ENCODE data around the gene DCXR.

DCXR gene

DNA sequence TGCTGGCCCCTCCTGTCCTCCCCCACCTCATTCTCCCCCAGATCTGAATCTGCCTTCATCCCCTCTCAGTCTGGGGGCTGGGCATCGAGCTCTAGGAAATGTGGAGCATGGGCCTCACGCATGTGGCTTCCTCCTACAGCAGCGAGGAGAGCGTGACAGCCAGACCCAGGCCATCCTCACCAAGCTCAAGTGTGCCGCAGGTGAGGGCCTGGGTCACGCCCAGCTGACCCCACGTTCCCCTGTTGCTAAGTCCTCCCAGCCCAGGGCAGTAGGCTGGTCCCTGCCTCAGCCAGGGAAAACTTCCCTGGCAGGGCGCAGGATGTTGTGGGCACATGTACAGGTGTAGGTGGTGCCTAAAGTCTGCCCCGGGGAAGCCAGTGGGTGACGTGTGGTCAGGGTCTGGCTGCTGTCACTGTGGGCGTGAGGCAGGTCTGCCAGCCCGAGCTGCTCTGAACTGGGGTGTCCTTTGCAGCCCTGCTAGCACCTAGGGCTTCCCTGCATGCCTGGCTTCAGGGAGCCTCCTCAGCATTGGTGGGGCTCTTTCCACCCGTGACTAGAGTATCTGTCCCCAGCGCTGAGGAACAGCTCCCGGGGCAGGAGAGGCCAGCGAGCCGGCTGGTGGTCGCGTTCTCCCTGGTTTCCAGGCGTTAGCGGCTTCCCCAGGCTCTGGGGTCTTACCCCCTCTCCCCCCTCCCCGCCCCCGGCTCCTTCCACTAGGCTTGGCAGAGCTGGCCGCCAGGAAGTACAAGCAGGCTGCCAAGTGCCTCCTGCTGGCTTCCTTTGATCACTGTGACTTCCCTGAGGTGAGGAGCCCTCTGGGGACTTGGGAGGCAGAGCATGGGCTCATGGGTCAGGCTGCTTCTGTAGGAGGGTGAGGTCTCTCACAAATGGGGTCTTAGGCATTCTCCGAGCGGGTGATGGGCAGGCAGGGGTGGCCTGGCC lies 17.8 kb upstream of the DCXR start:
- DNase-seq (ENCODE audit: low read depth): no peak

DNA sequence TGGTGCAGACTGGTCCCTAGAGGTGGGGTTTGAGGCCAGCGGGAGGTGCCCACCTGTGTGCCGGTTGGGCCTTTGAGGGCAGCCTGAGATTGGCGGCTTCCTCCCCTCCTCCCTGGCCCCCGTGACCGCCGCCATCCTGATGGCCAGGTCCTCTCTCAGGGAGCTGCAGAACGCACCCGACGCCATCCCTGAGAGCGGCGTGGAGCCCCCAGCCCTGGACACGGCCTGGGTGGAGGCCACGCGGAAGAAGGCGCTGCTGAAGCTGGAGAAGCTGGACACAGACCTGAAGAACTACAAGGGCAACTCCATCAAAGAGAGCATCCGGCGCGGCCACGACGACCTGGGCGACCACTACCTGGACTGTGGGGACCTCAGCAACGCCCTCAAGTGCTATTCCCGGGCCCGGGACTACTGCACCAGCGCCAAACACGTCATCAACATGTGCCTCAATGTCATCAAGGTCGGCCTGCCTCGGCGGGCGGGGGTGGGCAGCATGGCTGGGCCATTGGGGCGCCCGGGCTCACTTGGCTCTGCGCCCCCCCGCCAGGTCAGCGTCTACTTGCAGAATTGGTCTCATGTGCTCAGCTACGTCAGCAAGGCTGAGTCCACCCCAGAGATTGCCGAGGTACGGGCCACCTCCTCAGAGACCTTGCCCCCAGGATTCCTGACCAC lies 17.0 kb upstream of the DCXR start:
- no peak for DNase-seq (ENCODE audit: low read depth)

DNA sequence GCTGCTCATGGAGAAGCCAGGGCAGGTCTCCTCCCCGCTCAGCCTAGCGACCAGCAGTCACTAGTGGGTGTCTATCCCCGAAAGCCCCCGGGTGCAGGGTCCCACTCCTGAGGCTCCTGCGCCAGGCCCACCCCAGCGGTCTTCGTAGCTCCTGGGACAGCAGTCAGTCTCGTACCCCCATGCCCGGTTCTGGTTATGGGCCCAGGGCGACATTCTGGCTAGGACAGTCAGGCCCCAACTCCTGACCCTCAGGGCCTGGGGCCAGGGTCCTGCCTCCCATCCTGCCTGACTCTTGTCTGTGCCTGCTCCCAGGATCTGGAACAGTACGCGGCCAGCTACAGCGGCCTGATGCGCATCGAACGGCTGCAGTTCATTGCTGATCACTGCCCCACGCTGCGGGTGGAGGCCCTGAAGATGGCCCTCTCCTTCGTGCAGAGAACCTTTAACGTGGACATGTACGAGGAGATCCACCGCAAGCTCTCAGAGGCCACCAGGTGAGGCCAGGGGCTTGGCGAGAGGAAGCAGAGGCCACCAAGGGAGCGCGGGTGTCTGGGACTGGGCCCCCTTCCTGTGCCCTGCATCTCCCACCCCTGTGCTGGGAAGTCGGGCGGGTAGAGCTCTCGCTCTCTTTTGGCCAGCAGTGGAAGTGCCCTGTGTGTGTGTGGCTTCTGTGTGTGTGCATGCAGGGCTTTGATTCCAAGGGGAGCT lies 16.2 kb upstream of the DCXR start:
- DNase-seq (ENCODE audit: low read depth): no peak

DNA sequence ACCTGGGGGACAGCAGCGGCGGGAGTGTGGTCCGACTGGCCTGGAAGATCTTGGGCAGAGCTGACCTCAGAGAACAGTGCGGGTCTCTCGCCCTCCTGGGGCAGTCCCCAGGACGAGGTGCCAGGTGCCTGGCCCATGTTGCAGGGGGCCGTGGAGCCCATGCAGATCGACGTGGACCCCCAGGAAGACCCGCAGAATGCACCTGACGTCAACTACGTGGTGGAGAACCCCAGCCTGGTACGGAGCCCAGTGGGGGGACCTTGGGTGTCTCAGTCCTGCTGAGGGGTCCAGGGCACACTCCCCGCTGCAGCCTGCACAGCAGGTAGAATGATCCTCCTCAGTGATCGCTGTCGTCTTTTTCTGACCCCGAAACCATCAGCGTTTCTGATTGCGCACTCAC lies 15.6 kb upstream of the DCXR start:
- DNase-seq (ENCODE audit: low read depth): no peak

DNA sequence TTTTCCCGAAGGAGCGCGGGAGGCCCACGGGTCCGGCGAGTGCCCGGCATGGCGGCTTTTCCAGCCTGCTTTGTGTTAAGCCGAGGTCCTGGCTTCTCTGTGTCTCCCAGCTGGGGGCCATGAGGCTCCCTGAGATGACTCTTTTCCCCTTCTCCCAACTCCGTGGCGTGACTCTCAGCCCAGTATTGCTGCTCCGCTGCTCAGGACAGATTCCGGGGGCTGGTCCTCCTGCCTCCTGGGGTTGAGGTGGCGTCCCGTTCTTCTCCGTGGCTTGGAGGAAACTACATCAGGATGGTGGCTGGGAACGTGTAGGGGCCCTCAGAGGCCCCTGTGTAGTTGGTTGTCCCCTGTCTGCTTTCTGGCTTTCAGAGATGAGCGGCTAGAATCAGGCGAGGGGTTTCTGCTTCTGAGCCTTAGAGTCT lies 15.2 kb upstream of the DCXR start:
- no peak for DNase-seq (ENCODE audit: low read depth)

GRCh38 chr17:82051776-82052637 lies 14.5 kb upstream of the DCXR start, which contains the start of the genes GPS1 and RFNG:
Gene GPS1 (plus strand): TSS chr17:82051898. CDS start chr17:82051932, 34 bp downstream.
Gene RFNG (minus strand): TSS chr17:82051811. CDS start chr17:82051766, 45 bp downstream.
- DNase-seq (ENCODE audit: low read depth): peak; percentile 85

DNA sequence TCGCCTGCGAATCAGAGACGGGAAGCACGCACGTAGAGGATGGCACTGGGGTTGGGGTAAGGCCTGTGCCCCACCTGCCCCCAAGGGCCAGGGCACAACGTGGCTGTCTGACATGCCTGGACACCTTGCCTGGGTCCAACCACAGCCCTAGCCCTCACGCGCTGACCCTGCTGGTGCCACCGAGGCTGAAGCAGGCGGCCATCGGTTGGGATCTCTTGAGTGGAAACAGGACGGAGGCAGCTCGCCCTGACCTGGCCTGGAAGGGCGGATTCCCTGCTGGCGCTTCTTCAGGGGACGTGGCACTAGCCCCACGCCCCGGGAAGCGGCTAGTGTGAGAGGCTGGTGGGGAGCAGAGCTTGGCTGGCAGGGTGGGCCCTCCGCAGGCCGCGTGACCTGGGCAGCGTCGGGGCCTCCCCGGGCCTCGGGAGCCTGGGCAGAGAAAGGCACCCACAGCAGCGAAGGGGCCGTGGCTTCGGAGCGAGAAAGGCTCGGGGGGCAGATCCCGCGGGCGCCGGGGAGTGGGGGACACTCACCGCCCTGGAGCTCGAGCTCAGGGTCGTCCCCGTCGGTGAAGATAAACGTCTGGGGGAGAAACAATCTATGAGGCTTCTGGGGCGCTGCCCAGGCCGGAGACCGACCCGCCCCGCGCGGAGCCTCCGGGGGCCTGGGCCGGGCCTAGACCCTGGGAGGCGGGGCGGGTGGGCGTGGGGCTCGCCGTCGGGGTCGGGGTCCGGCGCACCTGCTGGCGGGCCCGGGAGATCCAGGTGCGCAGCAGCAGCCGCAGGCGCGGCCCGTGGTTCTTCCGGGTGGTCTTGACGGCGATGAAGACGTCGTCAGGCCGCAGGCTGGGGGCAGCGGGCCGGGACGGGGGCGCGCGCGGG lies 13.5 kb upstream of the DCXR start:
- DNase-seq (ENCODE audit: low read depth): no peak

DNA sequence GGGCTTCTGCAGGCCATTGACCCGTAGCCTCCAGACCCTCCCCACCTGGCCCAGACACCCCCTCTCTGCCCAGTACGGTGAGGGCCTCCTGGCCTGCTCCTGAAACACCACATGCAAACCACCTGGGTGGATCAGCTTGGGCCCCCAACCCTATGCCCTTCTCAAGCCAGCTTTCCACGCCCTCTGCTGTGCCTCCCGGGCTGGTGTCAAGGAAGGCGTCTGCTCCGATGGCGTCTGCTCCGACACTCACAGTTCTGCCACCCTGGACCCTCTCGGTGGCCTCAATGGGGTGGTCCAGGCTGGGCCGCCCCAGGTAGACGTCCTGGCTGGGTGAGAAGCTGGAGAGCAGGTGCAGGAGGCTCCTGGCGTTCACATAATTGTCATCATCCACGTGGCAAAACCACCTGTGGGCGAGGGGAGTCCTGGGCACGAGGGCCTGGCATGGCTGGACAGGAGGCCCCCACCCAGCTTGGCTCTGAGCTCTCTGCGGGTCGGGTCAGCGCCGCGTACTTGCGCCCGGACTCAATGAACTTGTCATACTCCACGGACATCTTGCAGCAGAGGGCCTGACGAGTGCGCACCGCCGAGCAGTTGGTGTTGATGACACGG lies 12.8 kb upstream of the DCXR start:
- no peak for DNase-seq (ENCODE audit: low read depth)

GRCh38 chr17:82049521-82049971 lies 12.0 kb upstream of the DCXR start:
- DNase-seq (ENCODE audit: low read depth): no peak

GRCh38 chr17:82049106-82049505 lies 11.6 kb upstream of the DCXR start:
- DNase-seq (ENCODE audit: low read depth): no peak

DNA sequence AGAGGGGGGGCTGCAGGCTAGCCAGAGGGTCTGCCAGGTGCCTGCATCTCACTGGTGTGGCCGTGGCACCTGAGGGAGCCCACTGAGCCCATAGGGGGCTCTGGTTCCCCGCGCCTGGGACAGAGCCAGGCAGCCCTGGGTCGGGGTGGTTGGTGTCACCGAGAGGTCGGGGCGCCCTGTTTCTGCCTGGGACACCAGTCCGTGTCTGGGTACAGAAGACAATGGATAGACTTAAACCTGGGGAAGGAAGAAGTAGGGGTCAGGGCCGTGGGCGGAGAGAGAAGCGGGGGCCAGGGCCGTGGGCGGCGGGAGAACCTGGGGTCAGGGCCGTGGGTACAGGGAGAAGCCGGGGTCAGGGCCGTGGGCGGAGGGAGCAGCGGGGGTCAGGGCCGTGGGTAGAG lies 11.1 kb upstream of the DCXR start:
- DNase-seq (ENCODE audit: low read depth): no peak

DNA sequence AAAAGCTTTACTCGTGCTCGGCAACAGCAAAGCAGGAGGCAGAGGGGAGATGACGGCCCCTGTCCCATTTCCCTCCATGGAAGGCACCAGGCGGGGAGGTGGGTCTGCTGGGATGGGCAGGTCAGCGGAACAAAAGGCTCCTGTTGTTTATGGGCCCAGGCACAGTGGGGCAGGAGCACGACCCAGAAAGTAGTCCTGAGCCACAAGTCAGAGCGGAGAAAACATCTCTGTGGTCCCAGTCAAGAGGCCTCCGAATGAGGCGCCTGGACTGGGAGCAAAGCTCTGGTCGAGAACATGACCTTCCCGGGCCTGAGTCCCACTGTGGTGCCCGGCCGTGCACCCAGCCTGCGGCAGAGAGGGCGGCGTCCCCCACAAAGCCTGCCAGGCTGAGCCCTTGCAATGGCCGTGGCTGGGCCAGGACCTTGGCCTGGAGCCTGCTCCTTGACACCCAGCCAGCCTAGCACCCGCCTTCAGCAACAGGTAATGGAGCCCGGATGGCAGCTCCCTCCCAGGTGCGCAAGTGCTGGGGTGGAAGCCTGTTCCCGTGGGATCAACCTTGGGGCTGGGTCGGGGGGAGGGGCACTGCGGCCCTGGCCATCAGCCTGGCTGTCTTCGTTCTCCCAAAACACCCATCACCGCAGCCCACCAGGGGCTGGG lies 10.5 kb upstream of the DCXR start:
- DNase-seq (ENCODE audit: low read depth): no peak

- DNase-seq (ENCODE audit: low read depth): no peak
These were observed 9.9 kb upstream of the DCXR start for GRCh38 chr17:82047379-82047778.

- no peak for DNase-seq (ENCODE audit: low read depth)
These were observed 9.4 kb upstream of the DCXR start for GRCh38 chr17:82046903-82047302.

DNA sequence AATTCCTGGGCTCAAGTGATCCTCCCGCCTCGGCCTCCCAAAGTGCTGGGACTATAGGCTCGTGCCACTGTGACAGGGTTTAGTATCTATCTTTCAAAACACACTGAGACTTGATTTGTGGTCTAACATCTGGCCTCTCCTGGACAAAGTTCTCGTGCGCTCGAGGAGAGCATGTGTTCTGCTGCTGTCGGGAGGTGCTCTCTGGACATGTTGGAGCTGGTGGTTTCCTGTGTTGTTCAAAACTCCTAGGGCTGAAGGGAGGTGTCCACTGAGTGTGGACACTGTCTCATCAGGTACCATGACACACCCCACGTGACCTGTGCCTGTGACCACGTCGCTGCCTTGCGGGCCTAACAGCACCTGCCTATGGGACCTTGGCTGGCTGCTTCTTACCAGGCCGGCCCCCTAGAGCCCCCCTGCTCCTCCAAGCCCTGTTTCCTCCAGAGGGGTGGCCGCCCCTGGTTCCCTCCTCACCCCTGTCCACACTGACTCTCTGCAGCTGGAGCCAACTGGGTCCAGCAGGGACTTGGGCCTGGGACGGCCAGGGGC lies 8.5 kb upstream of the DCXR start:
- DNase-seq (ENCODE audit: low read depth): no peak

DNA sequence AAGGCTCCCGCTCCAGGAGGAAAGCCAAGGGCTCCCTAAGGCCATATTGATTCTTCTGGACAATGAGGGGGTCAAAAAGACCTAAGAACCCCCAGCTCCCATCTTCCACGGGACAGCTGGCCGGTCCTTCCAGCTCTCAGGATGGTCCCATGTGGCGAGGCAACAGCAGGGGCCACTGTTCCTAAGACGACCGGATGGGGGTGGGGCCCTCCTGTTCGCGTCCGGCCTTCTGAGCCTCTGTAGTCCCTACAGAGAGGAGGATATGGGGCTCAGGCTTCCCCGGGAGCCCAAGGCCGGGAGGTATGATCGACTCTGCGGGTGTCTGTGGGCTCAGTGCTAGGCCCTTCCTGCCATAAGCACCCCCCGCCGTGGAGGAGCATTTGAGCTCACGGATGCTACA lies 6.0 kb upstream of the DCXR start:
- DNase-seq (ENCODE audit: low read depth): no peak

DNA sequence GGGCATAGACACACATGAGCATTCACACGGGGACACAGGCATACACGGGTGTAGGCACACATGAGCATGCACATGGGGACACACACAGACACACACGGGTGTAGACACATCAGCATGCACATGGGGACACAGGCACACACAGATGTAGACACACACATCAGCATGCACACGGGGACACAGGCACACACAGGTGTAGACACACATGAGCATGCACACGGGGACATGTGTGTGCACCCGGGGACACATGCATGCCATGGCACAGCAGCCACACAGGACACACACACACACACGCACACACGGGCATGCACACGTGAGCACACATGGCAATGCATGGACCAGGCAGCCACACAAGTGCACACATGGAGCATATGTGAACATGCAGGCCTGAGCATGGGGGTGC lies 5.2 kb upstream of the DCXR start:
- no peak for DNase-seq (ENCODE audit: low read depth)

DNA sequence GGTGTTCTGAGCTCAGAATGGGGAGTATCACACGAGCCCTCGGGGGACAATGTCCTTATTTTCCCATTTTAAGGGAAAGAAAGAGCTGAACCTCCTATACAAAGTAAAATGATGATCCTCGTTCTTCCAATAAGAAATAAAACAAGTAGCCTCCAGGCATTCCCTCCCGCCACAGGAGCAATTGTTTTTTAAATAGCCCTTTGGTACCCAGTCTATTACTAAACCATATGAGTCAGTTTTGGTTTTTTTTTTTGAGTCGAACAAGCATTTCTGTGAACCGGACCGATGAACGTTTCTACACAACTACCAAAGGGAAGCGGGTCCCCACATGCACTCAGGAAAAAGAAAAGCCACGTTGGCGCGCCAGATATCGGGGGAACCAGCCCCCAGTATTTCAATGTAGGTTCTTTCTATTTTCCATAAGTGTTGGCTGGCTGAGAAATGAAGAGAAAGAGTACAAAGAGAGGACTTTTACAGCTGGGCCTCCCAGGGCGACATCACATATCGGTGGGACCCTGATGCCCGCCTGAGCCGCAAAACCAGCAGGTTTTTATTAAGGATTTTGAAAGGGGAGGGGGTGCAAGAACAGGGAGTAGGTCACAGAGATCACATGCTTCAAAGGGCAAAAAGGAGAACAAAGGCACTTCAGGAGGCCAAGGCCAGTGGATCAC lies 3.8 kb upstream of the DCXR start:
- DNase-seq (ENCODE audit: low read depth): no peak
